OCI-LY7 (cell line): Measurements from ENCODE around the gene MYH7. TPM values are rescaled to one million over a fixed set of nuclear protein-coding genes. Genes with fewer than 3 reads are reported as not detected.

Experiments used
- BruUV-seq: library from RNA; stranded (reverse); fragments of 400-500 nt; replicated peaks from 2 replicates; lab custom pipeline; 2021; lab: Mats Ljungman, UMichigan
- CTCF ChIA-PET: fragments of 300-600 bp; sonication (Branson Sonifier 250); formaldehyde crosslinking; loops from one replicate; lab custom pipeline; 2022; ENCODE audit warnings: antibody characterized with exemption; ENCODE audit not compliant: unreplicated experiment; lab: Charles Lee
- POLR2A ChIA-PET: fragments of 300-600 bp; sonication (Branson Sonifier 250); formaldehyde crosslinking; loops from one replicate; lab custom pipeline; 2022; ENCODE audit warnings: antibody characterized with exemption; lab: Charles Lee
- DNase-seq: peaks from one replicate; pipeline ENCODE4 v3.0.0-alpha.2; 2015; ENCODE audit warnings: low spot score
- H2AFZ ChIP-seq: fragments of 200-600 bp; sonication (generic), shearing (Covaris generic); 2 replicates; pipeline ENCODE4 v1.6.1; 2014; ENCODE audit warnings: mild to moderate bottlenecking, antibody characterized with exemption, low read length, moderate library complexity
- H3K27ac ChIP-seq: fragments of 200-600 bp; sonication (generic); 2 replicates; pipeline ENCODE4 v1.5.1; 2014; ENCODE audit warnings: mixed run types, low read depth, mild to moderate bottlenecking, moderate library complexity, low read length, inconsistent platforms; ENCODE audit not compliant: poor library complexity, severe bottlenecking
- H3K36me3 ChIP-seq: fragments of 200-600 bp; sonication (generic); 2 replicates; pipeline ENCODE4 v1.6.1; 2014; ENCODE audit warnings: mild to moderate bottlenecking, antibody characterized with exemption, low read length, moderate library complexity, mixed read lengths; ENCODE audit not compliant: insufficient read depth
- H3K4me1 ChIP-seq: fragments of 200-600 bp; sonication (generic); 2 replicates; pipeline ENCODE4 v1.5.1; 2014; ENCODE audit warnings: mild to moderate bottlenecking, low read length; ENCODE audit not compliant: insufficient read depth, poor library complexity, severe bottlenecking
- H3K4me2 ChIP-seq: fragments of 200-600 bp; sonication (generic); 2 replicates; pipeline ENCODE4 v1.6.1; 2014; ENCODE audit warnings: mild to moderate bottlenecking, low read length
- H3K4me3 ChIP-seq: fragments of 200-600 bp; sonication (generic); 2 replicates; pipeline ENCODE4 v1.5.1; 2014; ENCODE audit warnings: mild to moderate bottlenecking, low read depth, low read length; ENCODE audit not compliant: poor library complexity, severe bottlenecking
- H3K79me2 ChIP-seq: fragments of 200-600 bp; sonication (generic); 2 replicates; pipeline ENCODE4 v1.6.1; 2016; ENCODE audit warnings: low read depth, mild to moderate bottlenecking, low read length, moderate library complexity, mixed read lengths; ENCODE audit not compliant: insufficient read depth
- H3K9me2 ChIP-seq: fragments of 200-600 bp; sonication (generic); 2 replicates; pipeline ENCODE4 v1.6.1; 2016; ENCODE audit warnings: mild to moderate bottlenecking, low read length, mixed read lengths; ENCODE audit not compliant: insufficient read depth
- H3K9me3 ChIP-seq: fragments of 200-600 bp; sonication (generic); 2 replicates; pipeline ENCODE4 v1.6.1; 2014; ENCODE audit warnings: mild to moderate bottlenecking, mixed run types, low read length, mixed read lengths
- H4K20me1 ChIP-seq: fragments of 200-600 bp; sonication (generic); 2 replicates; pipeline ENCODE4 v1.6.1; 2014; ENCODE audit warnings: mild to moderate bottlenecking, antibody characterized with exemption, low read length, moderate library complexity, mixed read lengths; ENCODE audit not compliant: insufficient read depth
- CTCF ChIP-seq: fragments of 200-600 bp; sonication (generic); conservative IDR thresholded peaks from 2 replicates; pipeline ENCODE4 v1.5.1; 2014; ENCODE audit warnings: mild to moderate bottlenecking, antibody characterized with exemption, low read length, moderate library complexity, mixed read lengths
- EZH2phosphoT487 ChIP-seq: fragments of 200-600 bp; sonication (generic); IDR thresholded peaks from 2 replicates; pipeline ENCODE4 v1.6.1; 2018; ENCODE audit warnings: low read depth, borderline replicate concordance, mild to moderate bottlenecking, mixed run types, antibody characterized with exemption, low read length, moderate library complexity, mixed read lengths
- intact Hi-C: fragments of 100-400 bp; cut with micrococcal nuclease; formaldehyde crosslinking; loops from one replicate; pipeline ENCODE4 v1.10.0; 2022; ENCODE audit not compliant: unreplicated experiment
- total RNA-seq, 2 experiments: library from RNA; depleted of rRNA in 1 of 2; stranded (reverse); fragments of >200 nt in 1 of 2; shearing (Covaris generic) in 1 of 2; gene quantifications; 2 replicates each; pipeline ENCODE4 v1.2.3, GENCODE V29; 2014 to 2022

The MYH7 gene
- total RNA-seq, 2 experiments from 2014 or later = not detected

DNA sequence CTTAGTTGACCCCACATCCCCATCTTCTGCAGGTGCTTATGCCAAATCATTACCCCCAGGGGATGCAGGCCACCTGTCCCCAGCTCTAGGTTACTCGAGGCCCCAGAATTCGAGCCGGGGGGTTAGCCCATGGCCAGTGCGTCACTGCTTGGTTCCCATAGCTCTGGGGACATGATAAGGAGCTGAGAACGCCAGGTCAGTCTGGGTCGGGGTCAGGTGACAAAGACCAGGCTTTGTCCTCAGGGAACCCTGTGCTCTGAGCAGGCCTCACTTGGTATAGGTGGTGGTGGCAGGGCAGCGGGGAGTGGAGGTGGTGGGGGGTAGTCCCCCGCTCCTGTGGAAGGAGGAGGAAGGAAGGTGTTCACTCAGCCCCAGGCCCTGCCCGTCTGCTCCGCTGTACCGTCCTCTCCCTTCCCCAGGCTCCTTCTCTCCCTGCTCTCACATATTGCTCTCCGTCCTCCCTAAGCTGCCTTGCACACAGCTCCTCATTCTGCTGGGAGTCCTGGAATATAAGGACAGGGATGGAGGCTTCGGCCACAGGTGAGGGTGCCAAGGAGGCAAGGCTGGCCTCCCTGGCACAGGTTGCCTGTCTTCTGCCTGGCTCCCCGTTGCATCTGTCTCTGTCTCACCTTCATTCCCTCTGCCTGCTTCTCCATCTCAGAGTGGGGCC, 25.4 kb downstream of the MYH7 start:
- POLR2A ChIA-PET = interaction anchor here (0.6 kb wide), 1 partner anchor 119 kb away, joined by 3 read pairs; no protein-coding TSS in a partner anchor
- H3K4me1 ChIP-seq = no peaks in the 10 kb centered on the region
- H3K4me2 ChIP-seq = no peak overlapping the region
- H3K4me3 ChIP-seq = no peak overlapping the region
- H4K20me1 ChIP-seq = no peaks in the 10 kb centered on the region
- TF ChIP-seq CTCF (no peak), EZH2phosphoT487 (no peak)
- no peak for DNase-seq
- no peaks in the 10 kb centered on the region for H3K9me2 ChIP-seq
- no TSS peak for BruUV-seq
- CTCF ChIA-PET = interaction anchor here (0.6 kb wide), 1 partner anchor 898 kb away, joined by 3 read pairs; no protein-coding TSS in a partner anchor
- H3K9me3 ChIP-seq = no peaks in the 10 kb centered on the region
- intact Hi-C loops = no loop called here
- H3K27ac ChIP-seq = no peak overlapping the region
- H3K36me3 ChIP-seq = no peaks in the 10 kb centered on the region
- no peaks in the 10 kb centered on the region for H3K79me2 ChIP-seq
- no peak overlapping the region for H2AFZ ChIP-seq

DNA sequence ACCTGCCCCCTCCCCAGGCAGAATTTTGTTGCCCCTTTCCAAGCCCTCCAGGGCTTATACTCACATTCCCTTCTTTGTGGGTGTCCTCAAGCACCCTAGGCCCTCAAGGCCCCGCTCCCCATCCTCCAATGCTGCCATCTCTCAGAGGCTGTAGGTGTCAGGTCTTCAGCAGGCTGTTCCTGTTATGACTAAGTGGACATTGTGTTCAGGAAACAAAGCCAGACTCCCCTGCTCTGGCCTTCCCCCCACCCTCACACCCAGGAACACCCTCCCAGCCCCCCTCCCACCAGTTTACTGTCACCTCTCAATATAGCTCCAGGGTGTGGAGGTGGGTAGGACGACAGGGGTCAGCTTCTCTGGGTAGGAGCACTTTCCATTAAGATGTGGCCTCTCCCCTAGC, 26.0 kb downstream of the MYH7 start:
- Histone ChIP-seq H3K4me3 (no peak overlapping the region), H4K20me1 (no peaks in the 10 kb centered on the region), H2AFZ (no peak overlapping the region), H3K27ac (no peak overlapping the region), H3K79me2 (no peaks in the 10 kb centered on the region), H3K4me2 (no peak overlapping the region), H3K9me3 (no peaks in the 10 kb centered on the region), H3K9me2 (no peaks in the 10 kb centered on the region), H3K36me3 (no peaks in the 10 kb centered on the region), H3K4me1 (no peaks in the 10 kb centered on the region)
- DNase-seq = no peak
- TF ChIP-seq CTCF = no peak
- intact Hi-C loops = no loop called here
- no TSS peak for BruUV-seq
- POLR2A ChIA-PET = no interaction called here
- CTCF ChIA-PET = interaction anchor here (0.6 kb wide), 1 partner anchor 898 kb away, joined by 3 read pairs; no protein-coding TSS in a partner anchor

- Histone ChIP-seq H3K4me2 (no peak overlapping the region), H4K20me1 (no peaks in the 10 kb centered on the region), H2AFZ (no peak overlapping the region), H3K9me2 (no peaks in the 10 kb centered on the region), H3K9me3 (no peaks in the 10 kb centered on the region), H3K27ac (no peak overlapping the region), H3K4me1 (no peaks in the 10 kb centered on the region), H3K79me2 (no peaks in the 10 kb centered on the region), H3K36me3 (no peaks in the 10 kb centered on the region), H3K4me3 (no peak overlapping the region)
- intact Hi-C loops = no loop called here
- no peak for DNase-seq
- BruUV-seq = no TSS peak
- ChIA-PET POLR2A (no interaction called here), CTCF (no interaction called here)
- no peak for TF ChIP-seq EZH2phosphoT487
- TF ChIP-seq CTCF = no peak
Observed at GRCh38 chr14:23408307-23408630, 27.2 kb downstream of the MYH7 start.
